NCI-H345 treated with DMSO at 0.1 percent for 48 hours (cell line): ENCODE data around the gene SET.

ENCODE experiments used
- DNase-seq: peaks from one replicate; lab custom pipeline; 2025; ENCODE audit not compliant: unreplicated experiment; lab: John Stamatoyannopoulos, UW

Gene SET

GRCh38 chr9:128707446-128707845, 18.4 kb downstream of the SET start:
- no peak for DNase-seq

GRCh38 chr9:128712451-128713410, 23.7 kb downstream of the SET start:
- DNase-seq: no peak

GRCh38 chr9:128713411-128713780, 24.4 kb downstream of the SET start:
- DNase-seq: no peak

- DNase-seq: no peak
Observed at GRCh38 chr9:128713941-128714573, 25.0 kb downstream of the SET start.

- no peak for DNase-seq
Observed at GRCh38 chr9:128714586-128715435, 25.8 kb downstream of the SET start.

- DNase-seq: no peak
Observed at GRCh38 chr9:128715436-128715750, 26.4 kb downstream of the SET start.

GRCh38 chr9:128716581-128717254, 27.7 kb downstream of the SET start:
- no peak for DNase-seq

- no peak for DNase-seq
Observed at GRCh38 chr9:128718047-128718446, 29.0 kb downstream of the SET start.

- DNase-seq: no peak
Observed at GRCh38 chr9:128718475-128718874, 29.5 kb downstream of the SET start.

- DNase-seq: no peak
Observed at GRCh38 chr9:128719919-128720605, 31.0 kb downstream of the SET start.

- DNase-seq: no peak
Observed at GRCh38 chr9:128720841-128721486, 31.9 kb downstream of the SET start.

- no peak for DNase-seq
Observed at GRCh38 chr9:128721487-128722010, 32.5 kb downstream of the SET start.

GRCh38 chr9:128722380-128723351, 33.6 kb downstream of the SET start:
- no peak for DNase-seq

- no peak for DNase-seq
Observed at GRCh38 chr9:128723352-128723865, 34.4 kb downstream of the SET start.

GRCh38 chr9:128723866-128724743, 35.1 kb downstream of the SET start, which contains the start of gene ZDHHC12:
Gene ZDHHC12, minus strand, starts transcription at chr9:128724127. Its CDS starts 34 bp downstream, at chr9:128724093.
- peak; percentile 99 for DNase-seq

- DNase-seq: peak; percentile 59
Observed at GRCh38 chr9:128724744-128725211, 35.8 kb downstream of the SET start.

GRCh38 chr9:128727640-128728248, 38.7 kb downstream of the SET start:
- DNase-seq: no peak
